ENCODE measurements around the gene FAM170B.

The FAM170B gene

DNA sequence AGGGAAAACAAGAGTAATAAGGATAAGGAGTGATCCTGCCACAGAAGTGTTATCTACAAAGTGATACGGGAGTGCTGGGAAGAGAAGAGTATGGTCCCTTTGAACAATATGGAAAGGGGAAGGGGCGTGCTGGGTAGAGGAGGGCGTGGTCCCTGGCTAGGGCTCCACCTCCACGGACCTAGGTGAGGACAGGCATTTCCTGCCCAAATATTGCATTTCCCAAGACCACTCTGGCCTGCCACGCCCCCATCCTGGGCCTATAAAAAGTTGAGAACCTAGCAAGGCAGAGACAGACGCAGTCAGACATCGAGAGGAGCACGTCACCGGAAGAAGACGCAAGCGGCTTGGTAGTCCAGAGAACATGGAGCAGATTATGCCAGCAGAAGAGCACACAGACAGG lies 41.3 kb downstream of the FAM170B start:
- peaks cover 2% of the 10 kb centered on the region for H3K36me3 ChIP-seq (ENCODE audit: control insufficient read depth, insufficient read depth, low read length, severe bottlenecking)
- H3K4me1 ChIP-seq (ENCODE audit: control insufficient read depth, insufficient read depth, low read length) = peaks cover 36% of the 10 kb centered on the region
- H3K4me3 ChIP-seq (ENCODE audit: low read length) = no peak overlapping the region
- H3K9ac ChIP-seq (ENCODE audit: low read length) = no peak overlapping the region
- H3K9me3 ChIP-seq (ENCODE audit: control insufficient read depth, low read length) = no peaks in the 10 kb centered on the region
- H3K27me3 ChIP-seq (replicated peaks; ENCODE audit: control insufficient read depth, insufficient read depth, low read length) = no peaks in the 10 kb centered on the region
- no peak for DNase-seq (ENCODE audit: low read depth)

GRCh38 chr10:49091450-49092210 lies 42.2 kb downstream of the FAM170B start:
- no peaks in the 10 kb centered on the region for H3K27me3 ChIP-seq (replicated peaks; ENCODE audit: control insufficient read depth, insufficient read depth, low read length)
- peaks cover 8% of the 10 kb centered on the region for H3K9me3 ChIP-seq (ENCODE audit: control insufficient read depth, low read length)
- H3K4me1 ChIP-seq (ENCODE audit: control insufficient read depth, insufficient read depth, low read length) = peaks cover 36% of the 10 kb centered on the region
- DNase-seq (ENCODE audit: low read depth) = no peak
- H3K36me3 ChIP-seq (ENCODE audit: control insufficient read depth, insufficient read depth, low read length, severe bottlenecking) = no peaks in the 10 kb centered on the region
- no peak overlapping the region for H3K9ac ChIP-seq (ENCODE audit: low read length)
- no peak overlapping the region for H3K4me3 ChIP-seq (ENCODE audit: low read length)

DNA sequence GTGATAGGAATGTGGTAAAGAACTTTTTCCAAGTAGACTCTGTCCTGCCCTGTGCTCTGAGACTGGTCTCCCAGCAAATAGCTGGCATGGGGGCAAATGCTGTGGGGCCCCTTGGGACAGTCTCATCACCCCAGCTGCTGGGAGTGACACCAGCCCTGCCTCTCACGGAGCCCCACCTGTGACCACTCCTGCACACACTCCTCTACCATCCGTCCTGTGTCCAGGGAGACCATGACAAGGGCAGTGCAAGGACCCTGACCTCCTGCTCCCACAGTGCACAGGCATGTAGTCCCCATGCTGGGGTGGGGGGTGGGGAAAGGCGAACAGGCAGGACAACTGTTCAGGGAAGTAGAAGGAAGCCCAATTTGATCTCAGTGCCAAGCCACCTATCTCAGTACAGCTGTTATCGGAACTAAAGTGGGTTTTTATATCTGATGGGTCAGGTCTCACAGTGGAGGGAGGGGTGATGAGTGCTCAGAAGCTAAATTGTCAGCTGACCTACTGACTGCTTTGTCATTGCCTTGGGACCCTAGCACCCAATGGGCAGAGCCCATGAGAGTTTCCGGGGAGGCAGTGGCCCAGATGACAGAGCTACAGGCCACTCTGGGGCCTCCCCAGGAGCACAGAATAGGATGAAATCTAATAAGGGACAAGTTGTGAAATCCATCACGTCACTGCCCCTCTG lies 43.0 kb downstream of the FAM170B start:
- H3K4me1 ChIP-seq (ENCODE audit: control insufficient read depth, insufficient read depth, low read length) = peaks cover 36% of the 10 kb centered on the region
- no peaks in the 10 kb centered on the region for H3K36me3 ChIP-seq (ENCODE audit: control insufficient read depth, insufficient read depth, low read length, severe bottlenecking)
- no peak overlapping the region for H3K4me3 ChIP-seq (ENCODE audit: low read length)
- no peak overlapping the region for H3K9ac ChIP-seq (ENCODE audit: low read length)
- peaks cover 13% of the 10 kb centered on the region for H3K9me3 ChIP-seq (ENCODE audit: control insufficient read depth, low read length)
- H3K27me3 ChIP-seq (replicated peaks; ENCODE audit: control insufficient read depth, insufficient read depth, low read length) = no peaks in the 10 kb centered on the region
- DNase-seq (ENCODE audit: low read depth) = no peak

- Histone ChIP-seq H3K36me3 (ENCODE audit: control insufficient read depth, insufficient read depth, low read length, severe bottlenecking) (no peaks in the 10 kb centered on the region), H3K9ac (ENCODE audit: low read length) (no peak overlapping the region), H3K27me3 (replicated peaks; ENCODE audit: control insufficient read depth, insufficient read depth, low read length) (no peaks in the 10 kb centered on the region), H3K4me1 (ENCODE audit: control insufficient read depth, insufficient read depth, low read length) (peaks cover 36% of the 10 kb centered on the region), H3K4me3 (ENCODE audit: low read length) (no peak overlapping the region), H3K9me3 (ENCODE audit: control insufficient read depth, low read length) (peaks cover 13% of the 10 kb centered on the region)
- no peak for DNase-seq (ENCODE audit: low read depth)
Measured at GRCh38 chr10:49090189-49090575, 43.6 kb downstream of the FAM170B start.

DNA sequence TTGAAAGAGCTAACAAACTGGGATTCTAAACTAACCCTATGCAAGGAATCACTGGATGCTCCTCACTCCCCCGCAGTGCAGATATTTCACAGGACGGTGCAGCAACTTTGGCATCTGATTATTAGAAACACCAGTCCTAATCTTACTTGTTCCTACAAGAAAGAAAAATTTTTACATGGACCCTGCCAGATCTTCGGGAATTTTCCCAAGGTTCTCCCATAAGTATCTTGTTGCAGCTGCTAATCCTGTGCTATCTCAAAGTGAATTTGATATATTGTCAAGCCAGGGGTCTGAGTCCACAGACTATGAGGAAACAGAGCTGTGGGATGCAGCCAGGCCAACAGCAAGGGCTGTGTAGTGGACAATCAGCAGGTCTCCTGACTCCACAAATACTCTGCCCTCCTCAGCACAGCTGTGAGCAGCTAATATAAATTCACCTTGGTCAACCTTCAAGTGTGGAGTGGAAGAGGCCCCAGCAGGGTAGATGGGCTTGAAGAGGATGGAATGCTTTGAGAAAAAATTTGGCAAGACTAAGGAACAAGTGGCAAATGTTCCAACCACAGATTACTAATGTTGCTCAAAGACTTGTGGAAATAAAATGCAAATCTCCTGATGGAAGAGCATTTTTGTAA lies 44.1 kb downstream of the FAM170B start:
- DNase-seq (ENCODE audit: low read depth) = peak; percentile 46
- Histone ChIP-seq H3K27me3 (replicated peaks; ENCODE audit: control insufficient read depth, insufficient read depth, low read length) (no peaks in the 10 kb centered on the region), H3K9ac (ENCODE audit: low read length) (peak overlapping the region; percentile 50), H3K4me1 (ENCODE audit: control insufficient read depth, insufficient read depth, low read length) (peaks cover 34% of the 10 kb centered on the region), H3K9me3 (ENCODE audit: control insufficient read depth, low read length) (peaks cover 13% of the 10 kb centered on the region), H3K36me3 (ENCODE audit: control insufficient read depth, insufficient read depth, low read length, severe bottlenecking) (no peaks in the 10 kb centered on the region), H3K4me3 (ENCODE audit: low read length) (no peak overlapping the region)

- H3K4me3 ChIP-seq (ENCODE audit: low read length) = no peak overlapping the region
- DNase-seq (ENCODE audit: low read depth) = no peak
- peaks cover 13% of the 10 kb centered on the region for H3K9me3 ChIP-seq (ENCODE audit: control insufficient read depth, low read length)
- peak overlapping the region; percentile 50 for H3K9ac ChIP-seq (ENCODE audit: low read length)
- no peaks in the 10 kb centered on the region for H3K27me3 ChIP-seq (replicated peaks; ENCODE audit: control insufficient read depth, insufficient read depth, low read length)
- peaks cover 29% of the 10 kb centered on the region for H3K4me1 ChIP-seq (ENCODE audit: control insufficient read depth, insufficient read depth, low read length)
- H3K36me3 ChIP-seq (ENCODE audit: control insufficient read depth, insufficient read depth, low read length, severe bottlenecking) = peaks cover 4% of the 10 kb centered on the region
Measured at GRCh38 chr10:49089152-49089551, 44.7 kb downstream of the FAM170B start.

DNA sequence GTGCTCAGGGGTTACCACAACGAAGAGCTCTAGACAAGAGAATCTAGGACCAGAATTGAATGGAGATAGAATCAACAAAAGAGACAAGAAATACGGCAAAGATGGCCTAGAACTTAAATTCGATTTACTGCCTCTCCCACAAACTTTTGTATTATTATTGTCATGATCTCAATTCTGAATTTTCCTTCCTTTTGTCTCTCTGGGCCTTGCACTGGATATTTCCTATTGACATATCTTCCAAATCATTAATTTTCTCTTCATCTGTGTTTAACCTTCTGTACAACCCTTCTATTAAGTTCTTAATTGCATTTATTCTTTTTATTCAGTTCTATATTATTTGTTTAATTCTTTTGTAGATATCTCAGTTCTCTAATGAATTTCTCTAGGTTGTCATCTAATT lies 46.9 kb downstream of the FAM170B start:
- no peak for DNase-seq (ENCODE audit: low read depth)
- Histone ChIP-seq H3K4me1 (ENCODE audit: control insufficient read depth, insufficient read depth, low read length) (peaks cover 46% of the 10 kb centered on the region), H3K4me3 (ENCODE audit: low read length) (no peak overlapping the region), H3K9me3 (ENCODE audit: control insufficient read depth, low read length) (peaks cover 13% of the 10 kb centered on the region), H3K36me3 (ENCODE audit: control insufficient read depth, insufficient read depth, low read length, severe bottlenecking) (peaks cover 4% of the 10 kb centered on the region), H3K27me3 (replicated peaks; ENCODE audit: control insufficient read depth, insufficient read depth, low read length) (no peaks in the 10 kb centered on the region), H3K9ac (ENCODE audit: low read length) (no peak overlapping the region)

GRCh38 chr10:49083261-49083660 lies 50.6 kb downstream of the FAM170B start:
- Histone ChIP-seq H3K4me3 (ENCODE audit: low read length) (no peak overlapping the region), H3K27me3 (replicated peaks; ENCODE audit: control insufficient read depth, insufficient read depth, low read length) (no peaks in the 10 kb centered on the region)

GRCh38 chr10:49082766-49083165 lies 51.1 kb downstream of the FAM170B start:
- H3K9me3 ChIP-seq (ENCODE audit: control insufficient read depth, low read length) = peaks cover 13% of the 10 kb centered on the region
- no peaks in the 10 kb centered on the region for H3K27me3 ChIP-seq (replicated peaks; ENCODE audit: control insufficient read depth, insufficient read depth, low read length)
- peaks cover 4% of the 10 kb centered on the region for H3K36me3 ChIP-seq (ENCODE audit: control insufficient read depth, insufficient read depth, low read length, severe bottlenecking)
- no peak overlapping the region for H3K4me3 ChIP-seq (ENCODE audit: low read length)
- H3K9ac ChIP-seq (ENCODE audit: low read length) = no peak overlapping the region
- no peak for DNase-seq (ENCODE audit: low read depth)
- peaks cover 53% of the 10 kb centered on the region for H3K4me1 ChIP-seq (ENCODE audit: control insufficient read depth, insufficient read depth, low read length)

More at GRCh38 chr10:49083261-49083660, 50.6 kb downstream of the FAM170B start:
- peaks cover 13% of the 10 kb centered on the region for H3K9me3 ChIP-seq (ENCODE audit: control insufficient read depth, low read length)
- DNase-seq (ENCODE audit: low read depth) = no peak
- H3K9ac ChIP-seq (ENCODE audit: low read length) = peak overlapping the region; percentile 35
- peaks cover 53% of the 10 kb centered on the region for H3K4me1 ChIP-seq (ENCODE audit: control insufficient read depth, insufficient read depth, low read length)
- peaks cover 4% of the 10 kb centered on the region for H3K36me3 ChIP-seq (ENCODE audit: control insufficient read depth, insufficient read depth, low read length, severe bottlenecking)

- H3K27me3 ChIP-seq (replicated peaks; ENCODE audit: control insufficient read depth, insufficient read depth, low read length) = no peaks in the 10 kb centered on the region
- H3K9ac ChIP-seq (ENCODE audit: low read length) = peak overlapping the region; percentile 14
- peaks cover 53% of the 10 kb centered on the region for H3K4me1 ChIP-seq (ENCODE audit: control insufficient read depth, insufficient read depth, low read length)
- H3K9me3 ChIP-seq (ENCODE audit: control insufficient read depth, low read length) = peaks cover 6% of the 10 kb centered on the region
- DNase-seq (ENCODE audit: low read depth) = no peak
- no peak overlapping the region for H3K4me3 ChIP-seq (ENCODE audit: low read length)
- peaks cover 7% of the 10 kb centered on the region for H3K36me3 ChIP-seq (ENCODE audit: control insufficient read depth, insufficient read depth, low read length, severe bottlenecking)
Measured at GRCh38 chr10:49081547-49082275, 52.1 kb downstream of the FAM170B start.
